Endothelial cell of umbilical vein (primary cell): ENCODE data around the gene TTC34. TPM values are rescaled to one million over a fixed set of nuclear protein-coding genes. Genes with fewer than 3 reads are reported as not detected.

ENCODE experiments used
- BruUV-seq: library from RNA; stranded (reverse); fragments of 400-500 nt; replicated peaks from 2 replicates; lab custom pipeline; 2021; lab: Mats Ljungman, UMichigan
- CTCF ChIA-PET: fragments of 300-600, 350-600 bp; sonication (Branson Sonifier 250); formaldehyde crosslinking; loops from one replicate; lab custom pipeline; 2021; ENCODE audit warnings: antibody characterized with exemption, inconsistent platforms; lab: Charles Lee
- POLR2A ChIA-PET: fragments of 300-600, 350-600 bp; sonication (Branson Sonifier 250); formaldehyde crosslinking; loops from one replicate; lab custom pipeline; 2021; ENCODE audit warnings: antibody characterized with exemption, inconsistent platforms; lab: Charles Lee
- DNase-seq: peaks from one replicate; pipeline ENCODE4 v3.0.0-alpha.2; 2011; ENCODE audit warnings: low read depth, low spot score
- FAIRE-seq: peaks from 2 replicates; lab custom pipeline; 2011; peaks lifted over from hg19 to GRCh38; lab: Jason Lieb, UNC
- H2AFZ ChIP-seq: 2 replicates; pipeline ENCODE4 v1.6.0; 2012; ENCODE audit warnings: low read depth, low read length, control low read depth, inconsistent platforms
- H3K27ac ChIP-seq: 2 replicates; pipeline ENCODE4 v1.5.1; 2011; ENCODE audit warnings: low read depth, mild to moderate bottlenecking, control low read depth, low read length, moderate library complexity; ENCODE audit not compliant: insufficient read depth
- H3K27me3 ChIP-seq, 2 experiments: 2 replicates each; pipeline versions ENCODE4 v1.6.0 to v1.6.1; 2011; ENCODE audit warnings: low read length in 2 of 2, mixed read lengths in 1 of 2; ENCODE audit not compliant: control insufficient read depth in 2 of 2, insufficient read depth in 2 of 2
- H3K36me3 ChIP-seq, 2 experiments: 2 replicates in 1 of 2; 3 replicates in 1 of 2; pipeline ENCODE4 v1.5.1; 2011; ENCODE audit warnings: low read length in 2 of 2, mild to moderate bottlenecking in 1 of 2, moderate library complexity in 1 of 2; ENCODE audit not compliant: control insufficient read depth in 2 of 2, insufficient read depth in 2 of 2; ENCODE audit errors: extremely low read depth in 1 of 2
- H3K4me1 ChIP-seq: 3 replicates; pipeline ENCODE4 v1.5.1; 2011; ENCODE audit warnings: mild to moderate bottlenecking, low read length; ENCODE audit not compliant: control insufficient read depth, insufficient read depth; ENCODE audit errors: extremely low read depth
- H3K4me2 ChIP-seq: 2 replicates; pipeline ENCODE4 v1.6.1; 2011; ENCODE audit warnings: low read length, control low read depth, mixed read lengths; ENCODE audit not compliant: insufficient read depth
- H3K4me3 ChIP-seq, 3 experiments: fragments of 200-600 bp in 1 of 3; sonication (generic), shearing (Covaris generic) in 1 of 3; replicated peaks in 1 of 3; 2 replicates each; pipeline ENCODE4 v1.5.1; 2011 to 2016; ENCODE audit warnings: control low read depth in 3 of 3, low read length in 3 of 3, mild to moderate bottlenecking in 2 of 3, inconsistent platforms in 1 of 3, low read depth in 1 of 3, moderate library complexity in 1 of 3; ENCODE audit not compliant: insufficient read depth in 1 of 3
- H3K79me2 ChIP-seq: 2 replicates; pipeline ENCODE4 v1.6.0; 2012; ENCODE audit warnings: low read length, inconsistent platforms; ENCODE audit not compliant: control insufficient read depth, insufficient read depth
- H3K9ac ChIP-seq: replicated peaks from 2 replicates; pipeline ENCODE3; 2011; ENCODE audit warnings: low read length, control low read depth; ENCODE audit not compliant: insufficient read depth; ENCODE audit errors: extremely low read depth
- H3K9me1 ChIP-seq: replicated peaks from 3 replicates; pipeline ENCODE4 v1.6.0; 2011; ENCODE audit warnings: mild to moderate bottlenecking, low read length; ENCODE audit not compliant: control insufficient read depth, insufficient read depth; ENCODE audit errors: extremely low read depth
- H3K9me3 ChIP-seq: replicated peaks from 2 replicates; pipeline ENCODE4 v1.5.1; 2012; ENCODE audit warnings: low read length, inconsistent platforms; ENCODE audit not compliant: control insufficient read depth, insufficient read depth
- H4K20me1 ChIP-seq: replicated peaks from 2 replicates; pipeline ENCODE3; 2011; ENCODE audit warnings: mild to moderate bottlenecking, low read length; ENCODE audit not compliant: control insufficient read depth, insufficient read depth; ENCODE audit errors: extremely low read depth
- CTCF ChIP-seq, 2 donors: IDR thresholded peaks; 1 replicate in 1 of 2; 2 replicates in 1 of 2; pipeline ENCODE4 v1.5.1; 2011; ENCODE audit warnings: low read length in 2 of 2, mild to moderate bottlenecking in 2 of 2, moderate library complexity in 2 of 2, control low read depth in 1 of 2, inconsistent platforms in 1 of 2, low read depth in 1 of 2; ENCODE audit not compliant: insufficient read depth in 1 of 2; ENCODE audit errors: extremely low read depth in 1 of 2
- EZH2 ChIP-seq: IDR thresholded peaks from 2 replicates; pipeline ENCODE4 v1.6.1; 2012; ENCODE audit warnings: borderline replicate concordance, low read depth, mild to moderate bottlenecking, moderate library complexity, low read length, inconsistent platforms; ENCODE audit not compliant: severe bottlenecking
- FOS ChIP-seq: IDR thresholded peaks from 2 replicates; pipeline ENCODE4 v1.6.1; 2011; ENCODE audit warnings: mild to moderate bottlenecking, low read length, moderate library complexity, borderline replicate concordance; ENCODE audit not compliant: insufficient read depth
- GATA2 ChIP-seq: IDR thresholded peaks from 2 replicates; pipeline ENCODE4 v1.7.0; 2011; ENCODE audit warnings: low read depth, mild to moderate bottlenecking, moderate library complexity, mixed read lengths, low read length; ENCODE audit not compliant: insufficient read length, insufficient read depth
- JUN ChIP-seq: IDR thresholded peaks from 2 replicates; pipeline ENCODE4 v1.6.1; 2011; ENCODE audit warnings: borderline replicate concordance, low read depth; ENCODE audit not compliant: insufficient read length, insufficient read depth
- MAX ChIP-seq: IDR thresholded peaks from 2 replicates; pipeline ENCODE4 v1.6.1; 2011; ENCODE audit not compliant: insufficient read depth, insufficient read length
- MYC ChIP-seq: IDR thresholded peaks from one replicate; pipeline ENCODE4 v1.6.1; 2011; ENCODE audit warnings: mild to moderate bottlenecking, low read depth, low read length
- POLR2A ChIP-seq: IDR thresholded peaks from 2 replicates; pipeline ENCODE4 v1.6.1; 2012; ENCODE audit warnings: low read depth, mild to moderate bottlenecking, control low read depth, low read length
- POLR2AphosphoS5 ChIP-seq: IDR thresholded peaks from 2 replicates; pipeline ENCODE4 v1.6.1; 2012; ENCODE audit warnings: low read depth, mild to moderate bottlenecking, control low read depth, low read length, moderate library complexity; ENCODE audit not compliant: insufficient read depth
- dilution Hi-C: fragments of 300-500 bp; cut with MboI; formaldehyde crosslinking; loops from one replicate; pipeline ENCODE4 v1.15.0; 2019; ENCODE audit warnings: low sequenced_read_pairs; ENCODE audit not compliant: extremely low pct_ligation_motif_present
- intact Hi-C: fragments of 100-400 bp; cut with micrococcal nuclease; formaldehyde crosslinking; loops from one replicate; pipeline ENCODE4 v1.10.0; 2022
- polyA plus RNA-seq, 4 experiments: library from polyadenylated mRNA; depleted of rRNA in 3 of 4; stranded (reverse) in 3 of 4; unstranded in 1 of 4; fragments of >200 nt; gene quantifications; 2 replicates each; pipeline versions ENCODE4 v1.2.1 to v1.2.3, GENCODE V29; 2011 to 2012; ENCODE audit warnings: missing spikeins in 1 of 4
- total RNA-seq: library from RNA; stranded (reverse); gene quantifications from 2 replicates; pipeline ENCODE4 v1.2.3, GENCODE V29; 2021

Gene TTC34
- total and polyA plus RNA-seq, 2 donors (not counting 3 experiments of a cell fraction or from before 2014, with no cell fraction given): 0.08 to 0.77 TPM

GRCh38 chr1:2603521-2604155 lies 197.9 kb downstream of the TTC34 start:
- Histone ChIP-seq H3K27ac (no peak overlapping the region), H2AFZ (no peak overlapping the region), H3K79me2 (no peaks in the 10 kb centered on the region), H3K4me1 (no peaks in the 10 kb centered on the region), H3K4me3 (no peak overlapping the region), H3K9me1 (no peaks in the 10 kb centered on the region), H3K36me3 (no peaks in the 10 kb centered on the region), H3K4me2 (no peak overlapping the region), H4K20me1 (no peaks in the 10 kb centered on the region), H3K27me3 (no peaks in the 10 kb centered on the region), H3K9me3 (no peaks in the 10 kb centered on the region), H3K9ac (no peak overlapping the region)
- intact Hi-C loops (no loop called here), dilution Hi-C loops (no loop called here)
- CTCF ChIA-PET: no interaction called here
- POLR2A ChIA-PET: no interaction called here
- TF ChIP-seq POLR2A (no peak), CTCF (IDR thresholded peaks at IDR 0.05; ENCODE audit: extremely low read depth in 1 of 2, insufficient read depth in 1 of 2, low read depth in 1 of 2, low read length in 2 of 2) (no peak), FOS (no peak), JUN (no peak), MYC (no peak), GATA2 (no peak), POLR2AphosphoS5 (no peak), EZH2 (no peak), MAX (no peak)
- BruUV-seq: no TSS peak
- FAIRE-seq: no peak
- no peak for DNase-seq
